ENCODE results near the gene TELO2. TPM values are rescaled to one million over a fixed set of nuclear protein-coding genes. Genes with fewer than 3 reads are reported as not detected.

Gene TELO2
- total RNA-seq, 1 donor from 2014 or later, result 87.5 TPM

DNA sequence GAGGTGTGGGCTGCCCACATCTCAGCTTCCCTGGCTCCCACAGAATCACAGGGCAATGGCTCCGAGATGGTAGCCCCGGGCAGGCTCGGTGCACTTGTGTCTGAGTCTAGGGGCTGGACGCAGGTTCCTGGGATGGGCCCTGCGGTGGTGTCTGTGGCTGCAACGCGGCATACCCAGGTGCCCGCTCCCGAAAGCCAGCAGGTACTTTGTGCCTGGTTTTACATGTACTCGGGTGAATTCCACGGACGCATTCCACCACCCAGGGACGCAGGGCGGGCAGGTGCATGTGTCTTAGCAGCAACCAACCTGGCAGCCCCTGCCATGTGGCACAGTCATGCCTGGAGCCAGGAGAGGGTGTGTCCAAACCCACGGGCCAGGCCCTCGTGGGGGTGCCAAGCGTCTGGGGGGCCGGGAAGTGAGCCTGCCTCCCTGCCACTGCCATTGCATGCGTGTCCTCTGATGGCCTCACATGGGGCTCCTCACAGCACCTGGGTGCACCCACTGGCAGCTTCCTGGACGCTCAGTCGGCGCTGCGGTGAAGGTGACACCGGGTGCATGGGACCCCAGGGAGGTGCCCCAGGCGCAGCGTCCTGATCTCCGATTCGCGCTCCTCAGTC is 35.9 kb downstream of the TELO2 start:
- H3K4me1 Mint-ChIP-seq, result peaks cover 9% of the 10 kb centered on the region
- no peaks in the 10 kb centered on the region for H3K9me3 Mint-ChIP-seq
- no peak overlapping the region for H3K4me3 Mint-ChIP-seq
- TF ChIP-seq, protein P1, sequence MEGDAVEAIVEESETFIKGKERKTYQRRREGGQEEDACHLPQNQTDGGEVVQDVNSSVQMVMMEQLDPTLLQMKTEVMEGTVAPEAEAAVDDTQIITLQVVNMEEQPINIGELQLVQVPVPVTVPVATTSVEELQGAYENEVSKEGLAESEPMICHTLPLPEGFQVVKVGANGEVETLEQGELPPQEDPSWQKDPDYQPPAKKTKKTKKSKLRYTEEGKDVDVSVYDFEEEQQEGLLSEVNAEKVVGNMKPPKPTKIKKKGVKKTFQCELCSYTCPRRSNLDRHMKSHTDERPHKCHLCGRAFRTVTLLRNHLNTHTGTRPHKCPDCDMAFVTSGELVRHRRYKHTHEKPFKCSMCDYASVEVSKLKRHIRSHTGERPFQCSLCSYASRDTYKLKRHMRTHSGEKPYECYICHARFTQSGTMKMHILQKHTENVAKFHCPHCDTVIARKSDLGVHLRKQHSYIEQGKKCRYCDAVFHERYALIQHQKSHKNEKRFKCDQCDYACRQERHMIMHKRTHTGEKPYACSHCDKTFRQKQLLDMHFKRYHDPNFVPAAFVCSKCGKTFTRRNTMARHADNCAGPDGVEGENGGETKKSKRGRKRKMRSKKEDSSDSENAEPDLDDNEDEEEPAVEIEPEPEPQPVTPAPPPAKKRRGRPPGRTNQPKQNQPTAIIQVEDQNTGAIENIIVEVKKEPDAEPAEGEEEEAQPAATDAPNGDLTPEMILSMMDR (conservative IDR thresholded peaks at IDR 0.05), result no peak
- peak overlapping the region; percentile 87 for H3K27ac Mint-ChIP-seq (ENCODE audit: unreplicated experiment)
- no peaks in the 10 kb centered on the region for H3K36me3 Mint-ChIP-seq (ENCODE audit: low read depth)
- H3K27me3 Mint-ChIP-seq (ENCODE audit: low read depth), result no peaks in the 10 kb centered on the region
- DNase-seq (ENCODE audit: low read depth, low spot score), result no peak

DNA sequence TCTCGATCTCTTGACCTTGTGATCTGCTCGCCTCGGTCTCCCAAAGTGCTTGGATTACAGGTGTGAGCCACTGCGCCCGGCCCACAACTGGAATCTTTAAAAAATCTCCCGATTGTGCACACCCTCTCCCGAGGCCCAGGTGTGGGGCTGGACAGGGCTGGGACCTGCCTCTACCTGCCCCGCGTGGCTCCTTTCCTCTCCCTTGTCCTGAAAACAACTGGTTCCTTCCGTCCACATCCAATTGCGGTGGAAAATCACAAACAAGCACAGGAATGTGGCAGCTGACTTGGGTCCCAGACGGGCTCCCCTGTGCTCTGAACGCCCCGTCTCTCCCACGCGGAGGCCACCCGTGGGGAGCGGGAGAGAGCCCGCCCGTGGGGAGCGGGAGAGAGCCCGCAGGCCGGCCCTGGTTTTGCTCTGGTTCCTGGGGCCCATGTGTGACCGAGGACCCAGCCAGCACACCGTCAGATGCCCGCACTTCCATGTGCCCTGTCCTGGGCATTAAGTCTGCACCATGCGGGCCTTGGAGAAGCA is 37.3 kb downstream of the TELO2 start:
- Mint-ChIP-seq H3K4me3 (no peak overlapping the region), H3K27me3 (ENCODE audit: low read depth) (no peaks in the 10 kb centered on the region), H3K36me3 (ENCODE audit: low read depth) (no peaks in the 10 kb centered on the region), H3K9me3 (no peaks in the 10 kb centered on the region), H3K27ac (ENCODE audit: unreplicated experiment) (peak overlapping the region; percentile 43), H3K4me1 (peaks cover 9% of the 10 kb centered on the region)
- TF ChIP-seq, protein P1 (conservative IDR thresholded peaks at IDR 0.05), result no peak
- no peak for DNase-seq (ENCODE audit: low read depth, low spot score)

DNA sequence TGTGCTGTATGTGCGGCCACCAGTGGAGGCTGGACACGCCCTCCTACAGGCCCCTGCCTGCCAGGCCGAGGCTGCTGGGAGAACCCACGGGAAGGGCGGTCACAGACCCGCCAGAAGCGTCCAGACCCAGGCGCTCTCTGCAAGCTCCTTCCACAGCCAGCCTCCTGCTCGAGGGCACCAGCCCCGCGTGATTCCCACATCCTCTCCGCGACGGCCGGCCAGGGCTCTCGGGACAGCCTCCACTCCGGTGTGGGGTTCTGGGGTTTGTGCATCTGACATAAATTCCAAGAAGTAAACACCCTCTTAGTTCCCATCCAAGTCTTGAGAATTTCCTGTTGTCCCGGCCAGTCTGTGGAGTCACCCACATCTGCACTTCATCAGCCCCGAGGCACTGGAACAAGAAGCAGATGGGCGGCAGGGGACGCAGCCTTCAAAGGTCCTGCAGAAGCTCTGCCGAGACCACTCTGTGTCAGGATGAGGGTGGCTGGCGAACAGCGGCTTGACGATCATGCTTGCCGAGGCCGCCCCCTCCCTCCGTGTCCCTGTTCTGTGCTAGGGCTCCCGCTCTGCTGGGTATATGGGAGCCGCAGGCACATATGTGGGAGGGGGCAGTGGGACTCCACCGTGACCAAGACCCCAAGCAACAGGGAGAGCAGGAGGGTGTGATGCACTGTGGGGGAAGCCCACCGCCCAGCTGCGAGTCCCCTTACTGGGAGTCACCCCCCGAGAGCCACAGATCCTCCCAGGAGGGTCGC is 37.9 kb downstream of the TELO2 start:
- no peaks in the 10 kb centered on the region for H3K27me3 Mint-ChIP-seq (ENCODE audit: low read depth)
- H3K36me3 Mint-ChIP-seq (ENCODE audit: low read depth), result no peaks in the 10 kb centered on the region
- H3K27ac Mint-ChIP-seq (ENCODE audit: unreplicated experiment), result peak overlapping the region; percentile 84
- TF ChIP-seq, protein P1 (conservative IDR thresholded peaks at IDR 0.05), result no peak
- no peak for DNase-seq (ENCODE audit: low read depth, low spot score)
- no peaks in the 10 kb centered on the region for H3K9me3 Mint-ChIP-seq
- H3K4me3 Mint-ChIP-seq, result no peak overlapping the region
- peaks cover 9% of the 10 kb centered on the region for H3K4me1 Mint-ChIP-seq

DNA sequence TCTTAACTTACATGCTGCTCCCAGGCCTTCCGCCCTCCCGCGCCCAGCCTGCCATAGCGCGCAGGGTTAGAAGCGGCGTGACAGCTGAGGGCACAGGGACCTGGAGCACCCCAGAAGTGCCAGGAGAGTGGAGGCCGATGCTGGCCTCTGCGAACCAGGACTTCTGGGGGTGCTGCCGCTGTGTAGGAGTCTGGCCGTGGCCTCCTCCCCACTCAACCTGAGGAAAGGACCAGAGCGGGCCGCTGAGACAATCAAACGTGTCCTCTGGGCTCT is 38.4 kb downstream of the TELO2 start:
- H3K27me3 Mint-ChIP-seq (ENCODE audit: low read depth), result no peaks in the 10 kb centered on the region
- H3K36me3 Mint-ChIP-seq (ENCODE audit: low read depth), result no peaks in the 10 kb centered on the region
- TF ChIP-seq, protein P1 (conservative IDR thresholded peaks at IDR 0.05), result no peak
- H3K9me3 Mint-ChIP-seq, result no peaks in the 10 kb centered on the region
- no peak for DNase-seq (ENCODE audit: low read depth, low spot score)
- H3K4me3 Mint-ChIP-seq, result no peak overlapping the region
- H3K27ac Mint-ChIP-seq (ENCODE audit: unreplicated experiment), result no peak overlapping the region
- peaks cover 9% of the 10 kb centered on the region for H3K4me1 Mint-ChIP-seq

DNA sequence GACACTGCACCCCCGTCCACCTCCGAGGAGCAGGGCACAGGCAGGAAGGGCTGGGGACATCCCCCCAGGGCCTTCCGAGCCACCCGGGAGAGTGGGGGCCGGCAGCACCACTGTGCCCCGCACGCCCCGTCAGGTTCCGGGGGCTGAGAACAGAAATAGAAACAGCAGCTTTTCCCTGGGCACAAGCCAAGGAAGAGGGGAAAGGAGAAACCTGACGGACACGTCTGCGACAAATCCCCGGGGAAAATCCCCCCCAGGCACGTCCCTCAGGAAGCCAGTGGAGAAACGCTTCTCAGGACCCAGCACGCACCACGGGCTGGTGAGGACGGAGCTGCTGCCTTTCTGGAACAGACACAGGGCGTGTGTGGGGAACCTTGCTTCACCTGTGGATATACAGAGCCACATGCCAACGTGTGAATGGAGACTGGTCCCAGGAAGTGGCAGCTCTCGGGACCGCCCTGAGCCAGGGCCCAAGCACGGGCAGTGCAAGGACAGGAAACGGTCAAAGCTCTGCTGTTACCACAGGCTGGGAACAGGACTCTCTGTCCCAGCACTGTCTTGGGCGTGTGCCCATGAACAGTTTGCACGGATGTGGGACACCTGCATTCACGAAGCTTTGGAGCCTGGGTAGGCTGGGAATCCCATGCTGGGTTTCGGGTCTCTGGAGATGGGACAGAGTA is 39.1 kb downstream of the TELO2 start:
- H3K4me3 Mint-ChIP-seq, result no peak overlapping the region
- no peak overlapping the region for H3K27ac Mint-ChIP-seq (ENCODE audit: unreplicated experiment)
- H3K36me3 Mint-ChIP-seq (ENCODE audit: low read depth), result no peaks in the 10 kb centered on the region
- H3K27me3 Mint-ChIP-seq (ENCODE audit: low read depth), result no peaks in the 10 kb centered on the region
- H3K9me3 Mint-ChIP-seq, result no peaks in the 10 kb centered on the region
- TF ChIP-seq, protein P1 (conservative IDR thresholded peaks at IDR 0.05), result no peak
- no peak for DNase-seq (ENCODE audit: low read depth, low spot score)
- peaks cover 9% of the 10 kb centered on the region for H3K4me1 Mint-ChIP-seq
